HG02610 (cell line): ENCODE measurements around the gene CFAP100.
A peak's percentile ranks its signal among the peaks of the same experiment; 100 is the strongest.

Experiments used
- ATAC-seq: cut with Tn5 transposase; IDR thresholded peaks from one replicate; pipeline ENCODE4 v1.9.1; 2021; ENCODE audit warnings: mild to moderate bottlenecking, moderate library complexity; ENCODE audit not compliant: unreplicated experiment

The CFAP100 gene

GRCh38 chr3:126373682-126374601, 20.8 kb upstream of the CFAP100 start:
- ATAC-seq, result no peak

- no peak for ATAC-seq
These were observed 18.8 kb upstream of the CFAP100 start for GRCh38 chr3:126375835-126376331.

- no peak for ATAC-seq
These were observed 18.3 kb upstream of the CFAP100 start for GRCh38 chr3:126376444-126376843.

GRCh38 chr3:126377211-126377610, 17.5 kb upstream of the CFAP100 start:
- ATAC-seq, result no peak

GRCh38 chr3:126378341-126378751, 16.4 kb upstream of the CFAP100 start:
- ATAC-seq, result no peak

- ATAC-seq, result no peak
These were observed 14.5 kb upstream of the CFAP100 start for GRCh38 chr3:126380011-126380768.

- ATAC-seq, result no peak
These were observed 12.7 kb upstream of the CFAP100 start for GRCh38 chr3:126381966-126382365.

- peak; percentile 64 for ATAC-seq
These were observed 5.5 kb upstream of the CFAP100 start for GRCh38 chr3:126389112-126389793.

- ATAC-seq, result no peak
These were observed 4.9 kb upstream of the CFAP100 start for GRCh38 chr3:126389794-126390146.

GRCh38 chr3:126390201-126390600, 4.5 kb upstream of the CFAP100 start:
- ATAC-seq, result no peak

- ATAC-seq, result no peak
These were observed 4.0 kb upstream of the CFAP100 start for GRCh38 chr3:126390751-126391150.

- ATAC-seq, result no peak
These were observed 3.1 kb upstream of the CFAP100 start for GRCh38 chr3:126391631-126392030.

GRCh38 chr3:126392246-126392645, 2.5 kb upstream of the CFAP100 start:
- no peak for ATAC-seq

- ATAC-seq, result no peak
These were observed 1.1 kb upstream of the CFAP100 start for GRCh38 chr3:126393563-126393962.

GRCh38 chr3:126394977-126395321, 240 bp downstream of the CFAP100 start:
- no peak for ATAC-seq

GRCh38 chr3:126395846-126396513, 1.3 kb downstream of the CFAP100 start:
- ATAC-seq, result no peak

- ATAC-seq, result no peak
These were observed 1.8 kb downstream of the CFAP100 start for GRCh38 chr3:126396536-126396935.

GRCh38 chr3:126397610-126398422, 3.1 kb downstream of the CFAP100 start:
- ATAC-seq, result no peak

- no peak for ATAC-seq
These were observed 4.0 kb downstream of the CFAP100 start for GRCh38 chr3:126398423-126399350.
